Stimulated activated CD4-positive, alpha-beta T cell treated with anti-CD3 and anti-CD28 coated beads, Interleukin-4, amount 100 ng/mL, for 1 hour (primary cell): ENCODE results near the gene KCNC4.
A peak's percentile ranks its signal among the peaks of the same experiment; 100 is the strongest.

ENCODE experiments used
- DNase-seq: peaks from one replicate; pipeline ENCODE4 v3.0.0-alpha.2; 2020

KCNC4 gene

DNA sequence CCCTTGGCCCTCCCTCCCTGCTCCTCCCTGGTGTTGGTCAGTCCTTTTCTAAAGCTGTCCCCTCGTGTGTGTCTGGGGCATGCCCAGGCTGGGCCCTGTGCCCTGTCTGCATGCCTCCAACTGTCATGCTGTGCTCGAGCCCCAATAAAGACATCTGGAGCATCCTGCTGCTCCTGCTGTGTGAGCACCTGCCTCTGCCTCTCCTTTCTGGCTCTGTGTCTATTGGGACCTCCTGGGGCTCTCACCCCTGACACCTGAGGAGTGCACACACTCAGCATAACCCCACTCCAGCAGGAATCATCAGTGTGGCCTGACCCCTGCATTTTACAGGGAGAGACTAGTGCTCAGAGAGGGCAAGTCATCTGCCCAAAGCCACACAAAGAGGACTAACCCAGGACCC, 23.7 kb downstream of the KCNC4 start:
- DNase-seq: no peak

GRCh38 chr1:110234691-110235090, 24.6 kb downstream of the KCNC4 start:
- no peak for DNase-seq

- no peak for DNase-seq
Observed at GRCh38 chr1:110235181-110235833, 25.2 kb downstream of the KCNC4 start.

GRCh38 chr1:110235834-110236682, 25.9 kb downstream of the KCNC4 start:
- DNase-seq: peak; percentile 19

- DNase-seq: no peak
Observed at GRCh38 chr1:110237386-110238152, 27.5 kb downstream of the KCNC4 start.

DNA sequence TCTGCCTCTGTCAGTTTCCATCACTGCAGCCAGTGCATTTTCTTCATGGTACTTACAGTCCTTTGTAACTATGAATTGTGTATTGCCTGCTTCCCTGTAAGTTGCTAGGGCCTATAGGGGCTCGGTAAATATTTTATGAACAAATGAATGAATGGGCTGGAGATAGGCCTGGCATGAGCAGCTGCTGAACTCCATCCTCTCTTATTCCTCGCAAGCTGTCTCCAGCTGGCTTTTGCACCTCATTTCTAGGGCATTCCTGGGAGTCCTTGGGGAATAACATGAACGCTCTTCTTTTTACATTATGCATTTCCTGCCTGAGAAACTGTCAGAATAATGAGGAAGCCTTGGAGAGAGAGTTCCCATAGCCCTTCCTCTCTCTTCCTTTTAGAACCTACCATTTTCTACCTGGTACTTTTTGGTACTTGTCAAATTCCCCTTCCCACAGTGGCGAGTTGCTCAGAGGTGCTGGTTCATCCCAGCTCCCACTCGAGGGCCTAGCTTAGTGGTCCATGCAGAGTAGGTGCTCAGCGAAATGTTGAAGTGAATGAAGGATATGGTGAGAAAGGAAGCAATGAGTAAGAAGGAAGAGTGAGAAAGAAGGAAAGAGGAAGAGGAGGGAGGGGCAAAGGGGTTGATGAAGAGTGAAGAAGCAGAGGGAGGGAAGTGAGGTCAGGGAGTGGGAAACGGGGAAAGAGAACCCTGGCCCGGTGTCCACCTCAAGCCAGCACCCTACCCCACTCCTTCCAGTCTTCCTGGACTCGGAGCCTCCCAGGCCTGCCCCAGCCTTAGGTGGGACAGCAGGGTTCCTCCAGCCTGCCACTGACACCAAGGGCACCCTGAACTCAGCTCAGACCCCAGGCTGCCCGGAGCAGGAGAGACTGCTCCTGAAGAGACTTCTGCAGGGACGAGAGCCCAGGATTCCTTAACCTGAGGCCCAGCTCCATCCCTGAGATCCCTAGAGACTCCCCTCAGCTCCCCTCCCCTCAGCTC, 29.6 kb downstream of the KCNC4 start:
- DNase-seq: no peak

DNA sequence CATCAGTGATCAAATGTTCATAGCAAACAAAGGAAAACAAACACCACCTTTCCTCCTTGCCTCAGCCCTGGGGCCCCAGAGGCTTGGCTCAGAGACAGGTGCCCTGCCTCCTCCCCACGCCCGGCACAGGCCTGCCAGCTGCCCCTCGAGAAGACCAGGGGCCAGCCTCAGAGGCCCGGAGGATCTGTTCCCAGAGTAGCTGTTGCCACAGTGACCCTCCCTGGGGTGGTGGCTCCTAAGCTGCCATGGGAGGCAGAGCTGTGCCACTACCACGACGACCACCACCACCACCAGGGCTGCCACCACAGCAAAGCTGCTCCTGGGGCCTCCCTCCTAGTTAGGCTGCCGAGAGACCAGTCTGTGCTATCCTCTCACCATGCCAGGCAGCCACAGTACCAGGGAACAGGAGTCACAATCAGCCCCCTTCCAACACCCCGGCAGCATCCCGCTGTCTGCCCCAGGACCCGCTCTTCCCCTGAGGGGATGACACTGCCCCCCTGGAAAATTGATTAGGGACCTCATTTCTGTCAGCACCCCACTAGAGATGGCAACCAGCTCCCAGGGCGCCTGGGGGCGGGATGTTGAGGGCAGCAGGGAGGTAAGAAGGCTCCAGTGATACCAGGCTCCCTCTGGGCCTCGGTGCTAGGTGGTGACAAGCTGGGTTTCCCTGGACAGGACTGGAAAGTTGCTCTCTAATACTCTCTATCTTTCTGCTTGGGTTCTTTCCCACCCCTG, 30.5 kb downstream of the KCNC4 start:
- no peak for DNase-seq

DNA sequence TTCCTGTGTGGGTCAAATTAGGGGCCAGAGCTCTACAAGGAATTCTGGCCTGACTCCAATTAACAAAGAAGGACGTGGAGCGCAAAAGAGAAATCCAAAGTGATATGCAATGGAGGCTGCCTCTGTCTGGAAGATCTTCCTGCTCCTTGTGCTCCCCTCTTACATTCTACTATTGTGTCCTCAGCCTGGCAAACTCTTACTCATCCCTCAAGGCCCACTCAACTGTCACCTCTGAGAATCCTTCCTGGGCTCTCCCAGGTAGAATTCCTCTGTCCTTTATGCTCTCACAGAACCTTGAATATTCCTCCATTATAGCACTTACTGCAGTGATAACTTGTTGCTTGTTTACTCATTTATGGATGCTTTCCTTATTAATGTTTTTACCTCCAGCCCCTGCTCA, 31.4 kb downstream of the KCNC4 start:
- DNase-seq: no peak

GRCh38 chr1:110242062-110242461, 31.9 kb downstream of the KCNC4 start:
- DNase-seq: no peak

- no peak for DNase-seq
Observed at GRCh38 chr1:110242731-110243130, 32.6 kb downstream of the KCNC4 start.

DNA sequence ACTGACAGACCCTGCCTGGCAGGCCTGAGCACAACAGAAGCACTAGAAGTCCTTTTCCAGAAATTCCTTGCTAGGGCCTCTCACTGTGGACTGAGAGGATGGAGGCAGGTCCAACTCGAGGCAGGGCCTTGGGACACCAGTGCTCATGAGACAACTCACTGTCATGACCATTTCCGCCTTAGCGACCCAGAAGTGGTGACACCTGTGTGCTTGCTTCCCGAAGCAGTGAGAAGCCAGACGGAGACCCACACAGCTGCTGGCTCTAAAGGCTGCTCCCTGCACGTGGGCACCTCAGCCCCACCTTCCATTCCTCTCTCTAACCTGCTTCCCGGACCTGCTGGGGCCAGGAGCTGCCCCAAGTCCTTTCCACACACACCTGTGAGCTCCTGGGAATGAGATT, 33.0 kb downstream of the KCNC4 start:
- no peak for DNase-seq

DNA sequence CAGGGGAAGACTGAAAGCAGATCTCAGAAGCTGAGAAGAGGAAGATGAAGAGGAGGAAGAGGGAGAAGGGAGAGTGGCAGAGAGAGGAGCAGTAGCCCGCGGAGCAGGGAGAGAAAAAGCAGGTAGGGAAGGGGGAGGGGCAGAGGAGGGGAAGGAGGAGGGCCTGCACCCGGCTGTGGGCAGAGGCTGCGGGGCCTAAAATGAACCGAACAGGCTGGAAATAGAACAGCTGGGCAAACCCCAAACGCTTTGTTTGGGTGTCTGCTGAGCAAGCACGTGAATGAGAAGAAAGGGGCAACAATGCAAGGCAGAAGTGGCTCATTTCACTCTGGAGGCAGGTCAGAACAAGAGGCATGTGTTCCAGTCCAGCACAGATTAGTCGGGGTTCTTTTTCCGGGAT, 33.5 kb downstream of the KCNC4 start:
- peak; percentile 13 for DNase-seq

- no peak for DNase-seq
Observed at GRCh38 chr1:110245876-110246620, 35.9 kb downstream of the KCNC4 start.

DNA sequence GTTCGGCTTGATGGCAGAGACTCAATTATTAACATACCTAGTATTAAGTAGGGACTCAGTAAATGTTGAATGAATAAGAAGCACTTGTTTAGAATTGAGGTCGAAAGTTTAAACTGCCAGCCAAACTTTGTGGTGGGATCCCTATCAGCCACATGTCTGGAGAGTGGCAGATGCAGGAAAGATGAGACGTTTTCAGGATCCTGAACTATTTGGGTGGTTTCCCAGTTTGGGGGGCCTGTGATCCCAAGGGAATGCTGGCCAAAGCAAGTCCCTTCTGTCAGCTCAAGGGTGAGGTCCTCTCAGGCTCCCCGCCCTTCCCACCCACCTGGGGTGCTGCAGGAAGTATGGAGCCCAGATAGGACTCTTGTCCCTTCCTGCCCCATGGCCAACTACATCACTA, 38.6 kb downstream of the KCNC4 start:
- no peak for DNase-seq

DNA sequence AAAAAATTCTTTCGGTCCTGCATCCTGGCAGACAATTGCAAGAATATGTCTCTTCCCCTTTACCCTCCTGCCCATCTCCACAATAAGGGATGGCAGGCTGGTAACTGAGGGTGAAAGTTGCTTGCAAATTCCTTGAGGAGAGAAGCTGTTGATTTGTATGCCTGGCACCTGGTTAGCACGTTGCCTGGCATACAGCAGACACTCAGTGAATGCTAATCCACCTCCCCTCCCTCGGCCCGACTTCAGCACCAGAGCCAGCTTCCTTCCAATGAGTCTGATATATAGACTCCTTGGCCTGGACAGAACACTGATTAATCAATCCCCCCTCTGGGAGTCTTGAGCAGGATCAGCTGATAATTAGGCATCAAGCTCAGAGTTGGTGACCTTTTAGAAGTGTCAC, 39.1 kb downstream of the KCNC4 start:
- DNase-seq: no peak

GRCh38 chr1:110250008-110250407, 39.9 kb downstream of the KCNC4 start:
- no peak for DNase-seq

DNA sequence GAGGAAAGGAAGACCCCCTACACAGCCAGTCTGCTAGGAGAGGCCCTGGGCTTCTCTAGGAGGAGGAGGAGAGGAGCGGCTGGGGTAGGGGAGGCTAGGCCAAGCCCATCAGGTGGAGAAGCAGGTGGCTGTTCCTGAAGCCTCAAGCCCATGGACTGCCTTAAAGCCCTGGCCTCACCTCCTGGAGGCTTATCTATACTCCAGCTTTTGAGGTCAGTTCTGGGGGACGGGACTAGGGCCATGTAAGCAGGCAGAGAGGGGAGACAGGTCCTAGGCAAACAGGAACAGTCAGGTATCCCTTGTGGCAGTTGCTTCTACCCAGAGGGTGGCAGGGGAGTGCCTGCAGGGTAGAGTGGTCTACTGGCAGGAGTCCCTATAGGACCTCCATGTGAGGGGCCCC, 40.6 kb downstream of the KCNC4 start:
- DNase-seq: no peak

GRCh38 chr1:110253213-110253612, 43.1 kb downstream of the KCNC4 start:
- no peak for DNase-seq

GRCh38 chr1:110254604-110255391, 44.7 kb downstream of the KCNC4 start:
- DNase-seq: no peak

GRCh38 chr1:110255392-110255787, 45.3 kb downstream of the KCNC4 start:
- DNase-seq: no peak
